ENCODE results near the gene VWC2L. TPM values are rescaled to one million over a fixed set of nuclear protein-coding genes. Genes with fewer than 3 reads are reported as not detected.

VWC2L gene
- total and polyA plus RNA-seq, 2 experiments from 2014 or later: not detected

- no peaks in the 10 kb centered on the region for H3K79me2 ChIP-seq (ENCODE audit: insufficient read depth)
- DNase-seq: no peak
- H3K9ac ChIP-seq: no peak overlapping the region
- H4K20me1 ChIP-seq (ENCODE audit: insufficient read depth): no peaks in the 10 kb centered on the region
- H3K27me3 ChIP-seq (replicated peaks; ENCODE audit: insufficient read depth): no peaks in the 10 kb centered on the region
- no peak overlapping the region for H2AFZ ChIP-seq
- no peak overlapping the region for H3K4me2 ChIP-seq (ENCODE audit: unreplicated experiment)
- no peaks in the 10 kb centered on the region for H3K9me3 ChIP-seq (ENCODE audit: low read depth)
- H3K36me3 ChIP-seq (ENCODE audit: low read depth): no peaks in the 10 kb centered on the region
- H3K27ac ChIP-seq: no peak overlapping the region
- no peaks in the 10 kb centered on the region for H3K9me2 ChIP-seq (ENCODE audit: insufficient read depth)
- WGBS, 2 experiments (ENCODE audit: low coverage in 1 of 2, low lambda C conversion rate in 2 of 2, missing lambda C conversion rate in 2 of 2): 30 to 34% methylated on average over 3 of the region's 3 CpGs
- no peaks in the 10 kb centered on the region for H3K4me1 ChIP-seq (ENCODE audit: insufficient read depth)
- TF ChIP-seq EZH2phosphoT487 (IDR thresholded peaks at IDR 0.05; ENCODE audit: insufficient read depth, low read depth) (no peak), EZH2 (IDR thresholded peaks at IDR 0.05; ENCODE audit: insufficient read depth, poor library complexity, severe bottlenecking) (no peak)
- 0 out of 2 replicates have a peak, but pooled peaks cover under 1% of the 10 kb centered on the region for H3F3A ChIP-seq (ENCODE audit: insufficient read depth)
- in situ Hi-C loops (cut with MboI): no loop called here
- H3K4me3 ChIP-seq: no peak overlapping the region
These were observed 81.3 kb downstream of the VWC2L start for GRCh38 chr2:214492152-214492551.

GRCh38 chr2:214492608-214493007, 81.8 kb downstream of the VWC2L start:
- TF ChIP-seq EZH2phosphoT487 (IDR thresholded peaks at IDR 0.05; ENCODE audit: insufficient read depth, low read depth): no peak
- no peak overlapping the region for H3K4me3 ChIP-seq
- H3K9ac ChIP-seq: no peak overlapping the region
- H3K27ac ChIP-seq: no peak overlapping the region
- no peak overlapping the region for H3K4me2 ChIP-seq (ENCODE audit: unreplicated experiment)
- H3K9me2 ChIP-seq (ENCODE audit: insufficient read depth): no peaks in the 10 kb centered on the region
- in situ Hi-C loops (cut with MboI): no loop called here
- H3K4me1 ChIP-seq (ENCODE audit: insufficient read depth): no peaks in the 10 kb centered on the region
- H3K79me2 ChIP-seq (ENCODE audit: insufficient read depth): no peaks in the 10 kb centered on the region
- no peaks in the 10 kb centered on the region for H4K20me1 ChIP-seq (ENCODE audit: insufficient read depth)
- no peak overlapping the region for H2AFZ ChIP-seq
- no peak for DNase-seq
- H3F3A ChIP-seq (ENCODE audit: insufficient read depth): peaks cover 5% of the 10 kb centered on the region; the same call in 1 of the 2 replicates
- no peaks in the 10 kb centered on the region for H3K36me3 ChIP-seq (ENCODE audit: low read depth)
- H3K27me3 ChIP-seq (replicated peaks; ENCODE audit: insufficient read depth): no peaks in the 10 kb centered on the region
- WGBS, 2 experiments (ENCODE audit: low coverage in 1 of 2, low lambda C conversion rate in 2 of 2, missing lambda C conversion rate in 2 of 2): 30 to 31% methylated on average over 2 of the region's 2 CpGs
- no peaks in the 10 kb centered on the region for H3K9me3 ChIP-seq (ENCODE audit: low read depth)

GRCh38 chr2:214497489-214497888, 86.6 kb downstream of the VWC2L start:
- DNase-seq: peak; percentile 50

DNA sequence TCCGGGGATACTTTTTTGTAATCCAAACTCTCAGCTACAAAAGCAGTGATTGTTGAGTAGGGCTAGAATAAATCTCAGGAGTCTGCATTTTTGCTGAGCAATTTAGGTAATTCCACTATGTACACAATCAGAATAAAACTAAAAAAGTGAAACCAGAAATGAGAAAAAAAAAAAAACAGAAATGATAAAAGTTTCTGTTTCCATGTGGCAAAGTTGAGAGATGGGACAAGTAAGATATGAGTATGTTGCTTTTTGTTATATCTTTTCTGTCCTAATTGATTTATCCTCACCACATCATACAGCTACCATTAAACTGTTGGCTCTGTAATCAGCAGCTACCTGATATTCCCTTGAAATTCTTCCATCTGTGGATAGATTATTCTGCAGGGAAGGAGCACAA, 92.7 kb downstream of the VWC2L start:
- TF ChIP-seq EZH2phosphoT487 (IDR thresholded peaks at IDR 0.05; ENCODE audit: insufficient read depth, low read depth): no peak
- TF ChIP-seq EZH2 (IDR thresholded peaks at IDR 0.05; ENCODE audit: insufficient read depth, poor library complexity, severe bottlenecking): no peak

More at GRCh38 chr2:214497489-214497888, 86.6 kb downstream of the VWC2L start:
- Histone ChIP-seq H3K4me2 (ENCODE audit: unreplicated experiment) (no peak overlapping the region), H3F3A (ENCODE audit: insufficient read depth) (peaks cover 5% of the 10 kb centered on the region; the same call in 1 of the 2 replicates), H3K4me1 (ENCODE audit: insufficient read depth) (no peaks in the 10 kb centered on the region), H3K36me3 (ENCODE audit: low read depth) (no peaks in the 10 kb centered on the region), H3K27me3 (replicated peaks; ENCODE audit: insufficient read depth) (no peaks in the 10 kb centered on the region), H3K4me3 (no peak overlapping the region), H4K20me1 (ENCODE audit: insufficient read depth) (no peaks in the 10 kb centered on the region), H3K9me2 (ENCODE audit: insufficient read depth) (no peaks in the 10 kb centered on the region), H3K79me2 (ENCODE audit: insufficient read depth) (no peaks in the 10 kb centered on the region), H3K9ac (no peak overlapping the region), H3K9me3 (ENCODE audit: low read depth) (no peaks in the 10 kb centered on the region), H3K27ac (peak overlapping the region; percentile 16; the same call in 1 of the 2 replicates), H2AFZ (peak overlapping the region; percentile 5; the same call in 1 of the 2 replicates)
- in situ Hi-C loops (cut with MboI): no loop called here
- WGBS, 2 experiments (ENCODE audit: low coverage in 1 of 2, low lambda C conversion rate in 2 of 2, missing lambda C conversion rate in 2 of 2): 10 to 21% methylated on average over 3 of the region's 3 CpGs
- TF ChIP-seq EZH2phosphoT487 (IDR thresholded peaks at IDR 0.05; ENCODE audit: insufficient read depth, low read depth) (no peak), EZH2 (IDR thresholded peaks at IDR 0.05; ENCODE audit: insufficient read depth, poor library complexity, severe bottlenecking) (no peak)

More for the DNA sequence above, 92.7 kb downstream of the VWC2L start:
- WGBS, 2 experiments (ENCODE audit: low coverage in 1 of 2, low lambda C conversion rate in 2 of 2, missing lambda C conversion rate in 2 of 2): 30 to 32% methylated on average over 1 of the region's 1 CpG
- Histone ChIP-seq H3K4me1 (ENCODE audit: insufficient read depth) (no peaks in the 10 kb centered on the region), H3K4me3 (no peak overlapping the region), H3K79me2 (ENCODE audit: insufficient read depth) (no peaks in the 10 kb centered on the region), H2AFZ (no peak overlapping the region), H3K9ac (no peak overlapping the region), H4K20me1 (ENCODE audit: insufficient read depth) (no peaks in the 10 kb centered on the region), H3K9me3 (ENCODE audit: low read depth) (no peaks in the 10 kb centered on the region), H3K27ac (no peak overlapping the region), H3K9me2 (ENCODE audit: insufficient read depth) (no peaks in the 10 kb centered on the region), H3K27me3 (replicated peaks; ENCODE audit: insufficient read depth) (no peaks in the 10 kb centered on the region), H3K36me3 (ENCODE audit: low read depth) (no peaks in the 10 kb centered on the region), H3K4me2 (ENCODE audit: unreplicated experiment) (no peak overlapping the region), H3F3A (ENCODE audit: insufficient read depth) (no peaks in the 10 kb centered on the region)
- no peak for DNase-seq
- in situ Hi-C loops (cut with MboI): no loop called here
